Stomach (tissue), 9 donors: ENCODE data around the gene ALOX15B. TPM values are rescaled to one million over a fixed set of nuclear protein-coding genes. Genes with fewer than 3 reads are reported as not detected.
"Not testable (repeated sequence)": the region's sequence is repeated elsewhere in the genome, so short reads cannot be mapped to it uniquely, and the experiment has no call there.

Experiments used
- DNase-seq, 2 donors: peaks; one replicate each; pipeline versions ENCODE4 v3.0.0 to v3.0.0-alpha.2; 2013 to 2019
- H3K27ac ChIP-seq, 5 donors: fragments of 200-600 bp in 4 of 5; sonication (generic) in 4 of 5; one replicate each; pipeline ENCODE4 v1.5.1; 2013 to 2019; ENCODE audit warnings: mild to moderate bottlenecking in 1 of 5, moderate library complexity in 1 of 5
- H3K27me3 ChIP-seq, 3 donors: fragments of 200-600 bp; sonication (generic); one replicate each; pipeline ENCODE4 v1.5.1; 2017 to 2019; ENCODE audit warnings: mixed run types in 1 of 3
- H3K36me3 ChIP-seq, 4 donors: fragments of 200-600 bp; sonication (generic); 1 replicate in 3 of 4; 2 replicates in 1 of 4; pipeline ENCODE4 v1.5.1; 2016 to 2019
- H3K4me1 ChIP-seq, 4 donors: fragments of 200-600 bp; sonication (generic); one replicate each; pipeline ENCODE4 v1.5.1; 2016 to 2019
- H3K4me3 ChIP-seq, 4 donors: fragments of 200-600 bp; sonication (generic) in 3 of 4; one replicate each; pipeline ENCODE4 v1.5.1; 2016 to 2019; ENCODE audit warnings: mild to moderate bottlenecking in 1 of 4
- H3K9me3 ChIP-seq, 4 donors: fragments of 200-600 bp; sonication (generic); one replicate each; pipeline ENCODE4 v1.5.1; 2016 to 2019
- CTCF ChIP-seq, 7 experiments: fragments of 450-650 bp in 4 of 7; fragments of 200-600 bp in 3 of 7; sonication (generic) in 3 of 7; IDR thresholded peaks; one replicate each; pipeline ENCODE4 v1.5.1; 2016 to 2019; ENCODE audit warnings: antibody characterized with exemption in 7 of 7, control low read depth in 2 of 7, mild to moderate bottlenecking in 1 of 7
- EP300 ChIP-seq: sonication (generic); formaldehyde crosslinking; IDR thresholded peaks from one replicate; pipeline ENCODE4 v1.6.1; 2017; ENCODE audit warnings: antibody characterized with exemption
- POLR2A ChIP-seq, 4 donors: fragments of 450-650 bp; IDR thresholded peaks; one replicate each; pipeline ENCODE4 v1.6.1; 2016; ENCODE audit warnings: antibody characterized with exemption in 4 of 4, control low read depth in 2 of 4, mild to moderate bottlenecking in 1 of 4, moderate library complexity in 1 of 4
- POLR2AphosphoS5 ChIP-seq, 3 donors: sonication (generic); formaldehyde crosslinking; IDR thresholded peaks; one replicate each; pipeline ENCODE4 v1.6.1; 2016; ENCODE audit warnings: antibody characterized with exemption in 3 of 3
- WGBS, 5 donors: extraction: QIAGEN DNeasy Blood & Tissue Kit in 3 of 5; methylation state at CpG; one replicate each; pipeline versions ENCODE4 v1.1.5 to v1.1.7; 2013 to 2018; 5-methylcytosine and 5-hydroxymethylcytosine counted together
- intact Hi-C: fragments of 100-400 bp; cut with DNase I; formaldehyde crosslinking; loops from one replicate; pipeline ENCODE4 v1.15.1; 2023; ENCODE audit warnings: low total_unique reads
- polyA plus RNA-seq, 3 donors: library from polyadenylated mRNA; stranded (reverse); fragments of 200-250 nt; gene quantifications; one replicate each; pipeline ENCODE4 v1.2.3, GENCODE V29; 2013
- total RNA-seq, 5 donors: library from RNA; depleted of rRNA; stranded (reverse); fragments of >200 nt; gene quantifications; one replicate each; pipeline versions ENCODE4 v1.1.0 to v1.2.3, GENCODE V29; 2014 to 2016
- donor health status: healthy with polysubstance abuse.
- donor health status: Bipolar disorder and iron deficiency.
- donor health status: healthy.

Gene ALOX15B
- total and polyA plus RNA-seq, 8 donors, result 1.5 to 10.5 (median 2.9) TPM; not detected in 1

- no peaks in the 10 kb centered on the region for H3K9me3 ChIP-seq
- peaks cover 0 to 16% (median 0%) of the 10 kb centered on the region in 3 donors for H3K27me3 ChIP-seq
- intact Hi-C loops, result no loop called here
- H3K36me3 ChIP-seq, result no peaks in the 10 kb centered on the region
- H3K4me1 ChIP-seq, result peaks cover 12 to 22% (median 18%) of the 10 kb centered on the region in 4 donors
- no peak overlapping the region for H3K4me3 ChIP-seq
- H3K27ac ChIP-seq, result no peak overlapping the region
- DNase-seq, result no peak
- TF ChIP-seq EP300 (no peak), POLR2A (IDR thresholded peaks at IDR 0.05) (no peak), CTCF (IDR thresholded peaks at IDR 0.05) (no peak), POLR2AphosphoS5 (IDR thresholded peaks at IDR 0.05) (no peak)
- 90 to 95% (median 93%) methylated on average over 13 of the region's 13 CpGs for WGBS, 5 donors
These were observed 17.1 kb upstream of the ALOX15B start for GRCh38 chr17:8021565-8022359.

GRCh38 chr17:8022360-8023003 lies 16.4 kb upstream of the ALOX15B start:
- intact Hi-C loops, result no loop called here
- TF ChIP-seq POLR2AphosphoS5 (IDR thresholded peaks at IDR 0.05) (no peak), EP300 (no peak), POLR2A (IDR thresholded peaks at IDR 0.05) (no peak), CTCF (IDR thresholded peaks at IDR 0.05) (no peak)
- peaks cover 6 to 15% (median 11%) of the 10 kb centered on the region in 4 donors for H3K4me1 ChIP-seq

GRCh38 chr17:8024161-8024560 lies 14.7 kb upstream of the ALOX15B start:
- DNase-seq, H3K36me3 ChIP-seq, H3K4me3 ChIP-seq, intact Hi-C loops, H3K4me1 ChIP-seq, H3K9me3 ChIP-seq, H3K27ac ChIP-seq: not testable (repeated sequence)
- peaks cover 0 to 26% (median 0%) of the 10 kb centered on the region in 3 donors for H3K27me3 ChIP-seq
- 74 to 85% (median 79%) methylated on average over 6 of the region's 6 CpGs for WGBS, 5 donors

More at GRCh38 chr17:8022360-8023003, 16.4 kb upstream of the ALOX15B start:
- Histone ChIP-seq H3K4me3 (no peak overlapping the region), H3K9me3 (no peaks in the 10 kb centered on the region), H3K36me3 (no peaks in the 10 kb centered on the region), H3K27me3 (peaks cover 0 to 17% (median 0%) of the 10 kb centered on the region in 3 donors), H3K27ac (no peak overlapping the region)
- WGBS, 5 donors, result 86 to 94% (median 88%) methylated on average over 4 of the region's 4 CpGs
- no peak for DNase-seq

GRCh38 chr17:8025176-8025911 lies 13.5 kb upstream of the ALOX15B start:
- DNase-seq, result no peak
- H3K4me1 ChIP-seq, result no peaks in the 10 kb centered on the region
- H3K27ac ChIP-seq, result no peak overlapping the region
- no peaks in the 10 kb centered on the region for H3K9me3 ChIP-seq
- intact Hi-C loops, result no loop called here
- no peaks in the 10 kb centered on the region for H3K36me3 ChIP-seq
- peaks cover 0 to 29% (median 0%) of the 10 kb centered on the region in 3 donors for H3K27me3 ChIP-seq
- no peak for TF ChIP-seq POLR2A (IDR thresholded peaks at IDR 0.05)
- no peak for TF ChIP-seq POLR2AphosphoS5 (IDR thresholded peaks at IDR 0.05)
- 82 to 92% (median 91%) methylated on average over 9 of the region's 9 CpGs for WGBS, 5 donors
- H3K4me3 ChIP-seq, result no peak overlapping the region

- H3K4me3 ChIP-seq, result no peak overlapping the region
- WGBS, 5 donors, result 62 to 72% (median 64%) methylated on average over 5 of the region's 5 CpGs
- H3K4me1 ChIP-seq, result peaks cover 0 to 6% (median 2%) of the 10 kb centered on the region in 4 donors
- H3K27ac ChIP-seq, result no peak overlapping the region
- H3K36me3 ChIP-seq, result no peaks in the 10 kb centered on the region
- H3K27me3 ChIP-seq, result peaks cover 0 to 53% (median 0%) of the 10 kb centered on the region in 3 donors
- H3K9me3 ChIP-seq, result no peaks in the 10 kb centered on the region
- no peak for DNase-seq
- intact Hi-C loops, result no loop called here
- TF ChIP-seq CTCF (IDR thresholded peaks at IDR 0.05) (no peak), POLR2AphosphoS5 (IDR thresholded peaks at IDR 0.05) (no peak), EP300 (no peak), POLR2A (IDR thresholded peaks at IDR 0.05) (no peak)
These were observed 9.7 kb upstream of the ALOX15B start for GRCh38 chr17:8029121-8029520.
